Activated T-helper 2 cell treated with anti-CD3 and anti-CD28 coated beads, Interferon-gamma antibody, Interleukin-2, Interleukin-4, amounts not matched to agents 10 μg/mL and 5 μg/mL and 100 μg/mL, durations not matched to agents 14 hours and 24 hours and 36 hours (primary cell): ENCODE results near the gene NKX2-3. TPM values are rescaled to one million over a fixed set of nuclear protein-coding genes. Genes with fewer than 3 reads are reported as not detected.

Source experiments
- DNase-seq: peaks from one replicate; pipeline ENCODE4 v3.0.0; 2021; ENCODE audit warnings: low spot score
- H3K27ac Mint-ChIP-seq: one replicate; pipeline ENCODE4 v1.8.0; 2021; ENCODE audit warnings: mixed read lengths
- H3K27me3 Mint-ChIP-seq: one replicate; pipeline ENCODE4 v1.8.0; 2021; ENCODE audit warnings: low read depth, mixed read lengths
- H3K36me3 Mint-ChIP-seq: one replicate; pipeline ENCODE4 v1.8.0; 2021; ENCODE audit warnings: low read depth, mixed read lengths
- H3K4me1 Mint-ChIP-seq: one replicate; pipeline ENCODE4 v1.8.0; 2021; ENCODE audit warnings: low read depth, mixed read lengths
- H3K4me3 Mint-ChIP-seq: one replicate; pipeline ENCODE4 v1.8.0; 2021; ENCODE audit warnings: low read depth, mild to moderate bottlenecking, moderate library complexity, mixed read lengths
- H3K9me3 Mint-ChIP-seq: one replicate; pipeline ENCODE4 v1.8.0; 2021; ENCODE audit warnings: mixed read lengths
- intact Hi-C: fragments of 100-400 bp; cut with micrococcal nuclease; formaldehyde crosslinking; loops from one replicate; pipeline ENCODE4 v1.15.1; 2023
- total RNA-seq: library from RNA; stranded (reverse); gene quantifications from 2 replicates; pipeline ENCODE4 v1.2.3, GENCODE V29; 2022

NKX2-3 gene
- total RNA-seq, 1 donor from 2014 or later: not detected

DNA sequence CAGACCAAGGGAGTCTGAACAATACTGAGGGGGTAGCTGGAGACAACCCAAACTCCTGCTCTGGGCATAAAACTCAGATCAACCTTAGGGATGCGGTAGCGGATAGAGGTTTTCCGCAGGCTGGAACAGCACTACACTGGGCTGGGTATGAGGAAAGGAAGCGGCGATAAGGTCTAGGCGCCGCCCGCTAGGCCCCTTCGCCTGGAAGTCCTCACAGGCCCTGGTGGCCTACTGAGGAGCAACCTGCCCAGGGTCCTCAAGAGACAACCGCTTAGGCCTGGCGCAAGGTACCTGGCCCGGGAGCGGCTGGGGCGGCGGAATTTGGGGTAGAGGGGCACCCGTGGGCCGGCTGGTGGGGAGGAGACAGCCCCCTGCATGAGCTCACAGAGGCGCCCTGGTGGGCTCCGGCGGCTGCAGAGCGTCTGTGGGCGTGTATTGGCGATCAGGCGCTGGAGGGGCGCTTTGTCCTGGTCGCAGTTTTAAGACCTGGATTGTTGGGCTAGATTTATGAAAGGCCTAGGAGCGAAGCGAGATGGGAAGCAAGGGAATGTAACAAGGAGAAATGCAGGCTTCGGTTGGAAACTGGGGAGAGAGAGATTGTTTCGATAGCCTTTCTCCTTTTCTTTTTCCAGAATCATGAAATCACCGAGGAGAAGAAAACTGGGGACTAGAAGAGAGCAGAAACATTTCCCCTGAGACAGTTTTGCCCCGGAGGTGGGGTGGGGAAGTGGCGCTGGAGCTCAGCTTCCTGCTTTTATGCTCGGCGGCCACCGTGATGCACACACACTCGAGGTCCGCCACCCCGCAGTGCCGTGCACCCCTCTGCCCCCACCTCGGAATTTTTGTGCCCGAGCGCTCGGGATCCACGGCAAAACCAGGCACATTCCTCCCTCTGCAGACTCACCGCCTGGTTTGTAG, 2.4 kb upstream of the NKX2-3 start:
- H3K9me3 Mint-ChIP-seq: peaks cover 3% of the 10 kb centered on the region
- H3K4me3 Mint-ChIP-seq: no peak overlapping the region
- no peaks in the 10 kb centered on the region for H3K36me3 Mint-ChIP-seq
- H3K4me1 Mint-ChIP-seq: peaks cover 16% of the 10 kb centered on the region
- peaks cover 85% of the 10 kb centered on the region for H3K27me3 Mint-ChIP-seq
- intact Hi-C loops: loop anchor here (5.0 kb wide), 3 partner anchors 298 to 1602 kb away; partner anchors contain the start of gene TLX1
- H3K27ac Mint-ChIP-seq: peak overlapping the region; percentile 15
- no peak for DNase-seq

DNA sequence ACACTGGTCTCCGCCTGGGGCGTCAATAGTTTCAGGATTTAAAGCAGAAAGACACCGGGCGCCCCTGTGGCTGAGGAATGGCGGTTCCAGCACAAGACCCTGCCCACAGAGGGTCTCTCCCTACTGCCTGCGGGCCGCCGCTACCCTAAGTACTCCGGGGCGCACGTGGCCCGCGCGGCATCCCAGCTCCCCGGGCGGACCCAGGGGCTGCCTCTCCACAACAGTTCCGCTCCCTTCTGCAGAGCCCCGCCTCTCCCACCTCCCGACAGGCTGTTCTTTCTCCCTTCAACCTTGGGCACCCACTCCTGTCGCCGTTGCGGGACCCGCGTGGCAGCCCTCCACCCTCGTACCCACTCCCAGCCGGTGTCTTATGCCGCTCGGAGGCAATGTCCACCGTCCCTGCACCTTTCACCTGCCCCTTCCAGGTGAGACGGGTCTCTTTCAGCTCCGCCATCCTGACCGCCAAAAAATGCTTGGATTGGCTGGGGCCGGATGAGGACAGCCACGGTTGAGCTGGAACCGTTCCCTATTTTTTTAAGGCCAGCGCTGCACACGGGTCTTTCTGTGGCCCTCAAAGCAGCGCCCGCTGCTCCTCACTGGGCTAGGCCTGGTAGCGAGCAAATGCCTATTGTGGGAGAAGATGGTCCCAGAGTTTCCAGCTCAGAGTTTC, 1.6 kb upstream of the NKX2-3 start:
- Mint-ChIP-seq H3K9me3 (peaks cover 3% of the 10 kb centered on the region), H3K36me3 (no peaks in the 10 kb centered on the region), H3K4me3 (no peak overlapping the region), H3K27me3 (peaks cover 86% of the 10 kb centered on the region), H3K4me1 (peaks cover 16% of the 10 kb centered on the region), H3K27ac (no peak overlapping the region)
- DNase-seq: no peak
- intact Hi-C loops: loop anchor here (5.0 kb wide), 3 partner anchors 299 to 1601 kb away; partner anchors contain the start of gene TLX1

DNA sequence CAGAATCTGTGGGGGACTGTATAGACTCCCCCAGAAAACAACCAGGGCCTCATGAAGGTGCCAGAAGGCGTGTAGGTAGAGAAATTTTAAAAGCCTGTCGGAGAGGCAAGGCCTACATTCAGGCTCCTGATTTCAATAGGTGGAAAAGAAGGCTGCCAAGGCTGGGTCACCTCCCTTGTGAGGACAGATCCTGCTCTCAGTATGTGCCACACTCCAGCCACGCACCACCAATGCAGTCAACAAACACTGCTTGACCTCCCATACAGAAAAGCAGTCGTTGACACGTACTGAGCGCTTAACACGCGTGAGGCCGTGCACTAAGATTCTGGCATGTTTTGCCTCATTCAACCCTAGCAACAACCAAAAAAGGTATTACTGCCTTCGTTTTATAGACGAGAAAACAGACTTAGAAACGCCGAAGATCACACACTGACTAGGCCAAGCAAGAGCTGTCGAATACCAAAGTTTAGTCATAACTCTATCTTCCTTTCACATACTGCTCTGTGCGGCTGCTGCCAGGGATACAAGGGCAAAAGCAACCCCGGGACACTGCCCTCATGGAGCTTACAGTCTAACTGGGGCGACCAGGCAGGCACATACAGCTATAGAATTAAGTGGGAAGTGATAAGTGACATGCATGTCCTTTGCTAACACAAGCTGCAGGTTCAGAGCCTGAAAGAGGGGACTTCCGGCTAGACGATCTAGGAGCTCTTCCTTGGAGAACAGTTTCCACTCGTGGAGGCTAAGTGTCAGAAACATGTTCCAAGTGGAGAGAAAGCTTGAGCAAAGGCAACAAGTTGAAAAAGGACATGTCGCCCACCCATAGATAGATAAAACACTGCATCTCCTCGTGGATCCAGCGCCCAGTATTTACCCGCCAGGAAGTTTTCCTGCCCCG, 797 bp upstream of the NKX2-3 start:
- Mint-ChIP-seq H3K4me1 (peaks cover 16% of the 10 kb centered on the region), H3K4me3 (no peak overlapping the region), H3K36me3 (no peaks in the 10 kb centered on the region), H3K27me3 (peaks cover 86% of the 10 kb centered on the region), H3K27ac (no peak overlapping the region), H3K9me3 (peaks cover 3% of the 10 kb centered on the region)
- no peak for DNase-seq
- intact Hi-C loops: loop anchor here (5.0 kb wide), 3 partner anchors 300 to 1600 kb away; partner anchors contain the start of gene TLX1

DNA sequence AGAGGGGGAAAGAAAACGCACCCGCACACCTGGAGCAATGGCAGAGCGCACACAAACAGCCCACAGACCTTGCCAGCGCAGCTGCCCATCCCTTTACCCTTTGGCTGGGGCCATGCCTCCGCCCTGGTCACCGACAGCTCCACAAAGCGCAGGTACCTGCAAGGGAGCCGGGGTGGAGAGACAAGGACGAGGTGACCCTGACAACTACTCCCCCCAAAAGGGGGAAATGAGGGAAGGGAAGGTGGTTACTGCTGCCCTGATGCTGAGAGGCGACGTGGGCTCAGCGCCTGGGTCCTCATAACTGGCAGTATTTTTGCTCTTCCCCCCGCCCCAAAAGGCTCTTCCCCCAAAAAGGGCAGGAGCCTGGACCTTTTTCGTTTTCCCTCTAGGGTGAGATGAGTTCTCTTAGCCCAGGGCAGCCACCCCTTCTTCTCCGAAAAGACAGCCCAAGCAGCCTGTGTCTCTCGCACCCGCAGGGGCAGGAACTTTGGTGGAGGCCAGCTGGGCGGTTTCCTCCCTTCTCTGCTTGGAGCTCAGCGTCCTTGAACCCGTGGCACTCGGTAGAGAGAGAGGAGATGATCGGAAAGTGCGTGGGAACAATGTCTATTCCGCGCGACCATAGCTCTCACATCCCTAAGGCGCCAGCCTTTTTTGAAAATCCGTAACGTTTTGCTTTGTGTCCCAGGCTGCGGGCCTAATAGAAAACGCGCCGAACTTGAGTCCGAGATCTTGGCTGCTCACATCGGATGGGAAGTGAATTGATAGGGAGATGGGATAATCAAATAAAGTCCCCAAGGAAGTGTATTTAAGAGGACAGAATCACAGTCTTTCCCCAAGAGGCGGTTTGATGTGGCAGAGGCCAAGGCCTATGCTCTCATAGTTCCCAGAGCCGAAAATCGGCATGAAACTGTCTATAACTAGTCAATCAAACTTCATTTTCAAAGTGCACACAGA, 1.0 kb downstream of the NKX2-3 start:
- H3K27ac Mint-ChIP-seq: peak overlapping the region; percentile 17
- H3K27me3 Mint-ChIP-seq: peaks cover 89% of the 10 kb centered on the region
- H3K4me1 Mint-ChIP-seq: peaks cover 14% of the 10 kb centered on the region
- intact Hi-C loops: loop anchor here (5.0 kb wide), 3 partner anchors 301 to 1599 kb away; partner anchors contain the start of gene TLX1
- H3K4me3 Mint-ChIP-seq: no peak overlapping the region
- no peak for DNase-seq
- H3K9me3 Mint-ChIP-seq: peaks cover 3% of the 10 kb centered on the region
- no peaks in the 10 kb centered on the region for H3K36me3 Mint-ChIP-seq

DNA sequence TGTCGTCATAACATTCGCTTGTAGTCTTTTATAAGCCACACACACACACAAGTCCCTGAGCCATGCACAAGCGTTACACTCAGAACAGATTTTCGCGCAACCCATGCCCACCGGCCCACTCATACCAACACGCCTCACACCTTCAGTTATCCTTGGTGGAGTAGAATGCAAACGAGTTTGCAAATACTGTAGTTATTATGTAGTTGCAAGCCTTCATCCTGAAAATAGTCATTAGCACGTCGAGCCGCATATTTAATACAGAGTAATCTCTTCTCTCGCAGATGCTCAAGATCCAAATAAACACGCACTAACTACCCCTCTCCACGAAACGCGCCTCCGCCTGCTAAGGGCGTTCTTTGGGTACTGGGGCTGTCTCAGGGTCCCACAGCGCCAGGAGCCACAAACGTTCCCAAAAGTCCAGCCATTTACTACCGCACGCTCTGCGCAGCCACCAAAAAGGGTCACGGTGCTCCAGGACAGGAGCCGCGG, 1.8 kb downstream of the NKX2-3 start:
- Mint-ChIP-seq H3K4me3 (no peak overlapping the region), H3K27me3 (peaks cover 89% of the 10 kb centered on the region), H3K9me3 (peaks cover 3% of the 10 kb centered on the region), H3K36me3 (no peaks in the 10 kb centered on the region), H3K4me1 (peaks cover 12% of the 10 kb centered on the region), H3K27ac (peak overlapping the region; percentile 17)
- no peak for DNase-seq
- intact Hi-C loops: loop anchor here (5.0 kb wide), 3 partner anchors 302 to 1598 kb away; partner anchors contain the start of gene TLX1

DNA sequence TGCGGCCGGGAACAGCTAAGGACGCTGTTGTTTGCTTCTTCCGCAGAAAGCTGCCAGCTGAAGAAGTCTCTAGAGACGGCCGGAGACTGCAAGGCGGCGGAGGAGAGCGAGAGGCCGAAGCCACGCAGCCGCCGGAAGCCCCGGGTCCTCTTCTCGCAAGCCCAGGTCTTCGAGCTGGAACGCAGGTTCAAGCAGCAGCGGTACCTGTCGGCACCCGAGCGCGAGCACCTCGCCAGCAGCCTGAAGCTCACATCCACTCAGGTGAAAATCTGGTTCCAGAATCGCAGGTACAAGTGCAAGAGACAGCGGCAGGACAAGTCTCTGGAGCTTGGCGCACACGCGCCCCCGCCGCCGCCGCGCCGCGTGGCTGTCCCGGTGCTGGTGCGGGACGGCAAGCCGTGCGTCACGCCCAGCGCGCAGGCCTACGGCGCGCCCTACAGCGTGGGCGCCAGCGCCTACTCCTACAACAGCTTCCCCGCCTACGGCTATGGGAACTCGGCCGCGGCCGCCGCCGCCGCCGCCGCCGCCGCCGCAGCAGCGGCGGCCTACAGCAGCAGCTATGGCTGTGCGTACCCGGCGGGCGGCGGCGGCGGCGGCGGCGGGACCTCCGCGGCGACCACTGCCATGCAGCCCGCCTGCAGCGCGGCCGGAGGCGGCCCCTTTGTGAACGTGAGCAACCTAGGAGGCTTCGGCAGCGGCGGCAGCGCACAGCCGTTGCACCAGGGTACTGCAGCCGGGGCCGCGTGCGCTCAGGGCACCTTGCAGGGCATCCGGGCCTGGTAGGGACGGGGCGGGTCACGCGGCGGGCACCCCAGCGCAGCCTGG, 2.4 kb downstream of the NKX2-3 start:
- intact Hi-C loops: loop anchor here (5.0 kb wide), 3 partner anchors 303 to 1597 kb away; partner anchors contain the start of gene TLX1
- no peaks in the 10 kb centered on the region for H3K36me3 Mint-ChIP-seq
- H3K9me3 Mint-ChIP-seq: peaks cover 3% of the 10 kb centered on the region
- peak overlapping the region; percentile 13 for H3K4me3 Mint-ChIP-seq
- H3K27ac Mint-ChIP-seq: no peak overlapping the region
- H3K4me1 Mint-ChIP-seq: peaks cover 14% of the 10 kb centered on the region
- no peak for DNase-seq
- H3K27me3 Mint-ChIP-seq: peaks cover 88% of the 10 kb centered on the region

GRCh38 chr10:99535764-99536337, 3.1 kb downstream of the NKX2-3 start:
- Mint-ChIP-seq H3K4me3 (no peak overlapping the region), H3K36me3 (no peaks in the 10 kb centered on the region), H3K4me1 (peaks cover 12% of the 10 kb centered on the region), H3K27me3 (peaks cover 83% of the 10 kb centered on the region), H3K9me3 (peaks cover 3% of the 10 kb centered on the region), H3K27ac (no peak overlapping the region)
- DNase-seq: no peak
- intact Hi-C loops: no loop called here

DNA sequence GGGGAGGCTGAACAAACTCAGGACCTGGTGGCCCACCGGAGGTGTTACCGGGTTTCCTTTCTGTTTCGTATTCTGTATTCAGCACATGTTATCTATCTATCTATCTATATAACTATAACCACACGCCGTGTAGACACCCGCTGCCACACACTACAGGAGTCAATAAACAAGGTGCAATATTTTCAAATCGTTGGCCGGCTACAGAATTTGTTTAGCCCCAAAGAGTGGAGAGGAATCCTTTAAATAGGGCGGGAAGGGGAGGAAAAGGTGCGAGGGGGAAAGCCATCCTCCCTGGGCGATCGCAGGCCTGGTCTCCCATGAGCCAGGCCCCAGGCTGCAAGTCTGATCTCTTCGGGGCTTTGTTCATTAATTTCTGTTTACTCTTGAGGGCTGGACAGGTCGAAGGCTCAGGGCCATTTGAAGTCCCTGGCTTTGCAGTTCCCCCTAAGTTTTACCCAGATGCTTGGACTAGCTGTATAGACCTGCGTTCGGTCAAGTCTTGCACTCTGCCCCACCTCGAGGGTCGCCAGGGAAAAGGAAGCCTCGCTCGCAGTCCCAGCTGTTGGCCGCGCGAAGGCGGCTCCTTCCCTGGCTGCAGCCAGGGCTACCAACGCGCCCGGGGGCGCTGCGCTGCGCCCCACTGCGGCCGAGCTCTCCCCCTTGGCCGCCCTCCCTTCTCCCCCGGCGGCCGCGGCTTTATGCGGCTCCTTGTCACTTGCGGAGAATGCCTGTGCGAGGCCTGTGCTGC, 3.8 kb downstream of the NKX2-3 start:
- H3K9me3 Mint-ChIP-seq: peaks cover 3% of the 10 kb centered on the region
- no peak overlapping the region for H3K27ac Mint-ChIP-seq
- DNase-seq: no peak
- H3K4me3 Mint-ChIP-seq: no peak overlapping the region
- peaks cover 82% of the 10 kb centered on the region for H3K27me3 Mint-ChIP-seq
- peaks cover 12% of the 10 kb centered on the region for H3K4me1 Mint-ChIP-seq
- intact Hi-C loops: no loop called here
- no peaks in the 10 kb centered on the region for H3K36me3 Mint-ChIP-seq

DNA sequence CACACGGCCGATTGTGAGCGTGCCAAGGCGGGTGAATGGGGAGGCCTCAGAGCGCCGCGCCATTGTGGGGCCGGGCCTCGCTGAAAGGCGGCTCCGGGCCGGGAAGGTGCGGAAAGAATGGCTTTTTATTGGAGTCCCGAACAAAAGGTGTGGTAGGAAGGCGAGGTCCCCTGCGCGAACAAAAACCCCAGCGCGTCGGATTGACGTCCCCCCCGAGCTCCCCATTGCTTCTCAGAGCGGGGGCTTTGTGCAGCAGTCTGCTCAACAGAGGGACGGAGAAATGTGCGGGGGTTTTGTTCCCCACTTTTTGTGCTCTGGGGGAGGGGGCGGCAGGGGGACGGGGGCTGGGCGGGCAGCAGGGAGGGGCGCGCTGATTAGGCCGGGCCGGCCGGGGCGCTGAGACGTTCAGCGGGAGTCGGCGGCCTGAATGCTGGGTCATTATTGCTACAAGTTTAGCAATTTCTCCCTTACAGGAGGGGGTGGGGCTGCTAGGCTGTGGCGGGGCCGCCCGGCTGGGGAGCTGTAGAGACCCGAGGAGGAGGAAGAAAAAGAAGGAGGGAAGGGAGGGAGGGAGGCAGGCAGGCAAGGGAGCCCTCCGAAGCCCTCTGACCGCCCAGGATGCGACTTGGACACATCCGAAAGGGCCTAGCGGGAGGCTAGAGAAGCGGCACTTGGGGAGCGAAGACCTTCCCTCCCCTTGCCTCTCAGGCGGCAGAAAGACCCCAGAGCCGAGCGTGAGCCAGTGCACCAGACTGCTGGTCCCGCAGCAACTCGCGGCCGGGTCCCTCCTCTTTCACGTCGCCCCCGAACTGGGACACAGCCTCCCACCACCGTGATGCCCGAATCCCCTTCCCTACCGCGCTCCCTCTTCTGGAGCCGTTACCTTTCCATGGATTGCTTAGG, 4.6 kb downstream of the NKX2-3 start:
- Mint-ChIP-seq H3K4me3 (no peak overlapping the region), H3K27me3 (peaks cover 78% of the 10 kb centered on the region), H3K4me1 (peaks cover 11% of the 10 kb centered on the region), H3K9me3 (no peaks in the 10 kb centered on the region), H3K27ac (no peak overlapping the region), H3K36me3 (no peaks in the 10 kb centered on the region)
- intact Hi-C loops: no loop called here
- no peak for DNase-seq
